AG08396 (cell line): ENCODE data around the gene HES3.

Source experiments
- DNase-seq: peaks from one replicate; pipeline ENCODE4 v3.0.0; 2012; ENCODE audit warnings: low spot score, mixed read lengths

Gene HES3

GRCh38 chr1:6279613-6280383 is 35.8 kb downstream of the HES3 start:
- DNase-seq: no peak

DNA sequence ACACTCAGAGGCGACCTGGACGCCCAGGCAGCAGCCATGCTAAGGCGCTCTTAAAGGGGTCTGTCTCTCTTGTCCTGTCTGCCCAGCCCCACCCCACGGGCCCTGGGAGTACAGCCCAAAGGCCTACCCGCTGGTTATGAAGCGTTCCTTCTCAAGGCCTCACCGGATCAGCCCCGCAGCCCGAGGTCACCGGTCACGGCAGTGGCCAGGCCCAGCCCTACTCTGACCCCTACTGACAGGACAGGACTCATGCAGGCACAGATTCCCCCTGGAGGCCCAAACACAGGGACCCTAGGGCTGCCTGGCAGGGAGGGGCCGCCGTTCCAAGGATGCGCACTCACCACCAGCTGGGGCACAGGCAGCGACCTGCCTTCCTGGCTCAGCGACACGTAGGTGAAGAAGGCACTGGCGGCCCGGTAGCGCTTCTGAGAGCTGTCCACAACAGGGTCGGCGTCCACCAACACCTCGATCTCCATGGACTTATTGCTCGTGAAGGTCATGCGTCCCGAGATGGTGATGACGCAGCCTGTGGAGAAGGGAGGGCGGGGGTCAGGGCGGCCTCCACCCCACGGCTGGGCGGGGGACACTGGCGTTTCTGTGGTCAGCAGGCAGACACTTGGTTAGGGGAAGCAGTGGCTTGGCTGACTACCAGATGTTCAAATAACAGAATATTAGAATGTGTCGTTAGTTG is 36.9 kb downstream of the HES3 start:
- DNase-seq: peak; percentile 61

GRCh38 chr1:6281511-6282402 is 37.8 kb downstream of the HES3 start:
- DNase-seq: no peak

DNA sequence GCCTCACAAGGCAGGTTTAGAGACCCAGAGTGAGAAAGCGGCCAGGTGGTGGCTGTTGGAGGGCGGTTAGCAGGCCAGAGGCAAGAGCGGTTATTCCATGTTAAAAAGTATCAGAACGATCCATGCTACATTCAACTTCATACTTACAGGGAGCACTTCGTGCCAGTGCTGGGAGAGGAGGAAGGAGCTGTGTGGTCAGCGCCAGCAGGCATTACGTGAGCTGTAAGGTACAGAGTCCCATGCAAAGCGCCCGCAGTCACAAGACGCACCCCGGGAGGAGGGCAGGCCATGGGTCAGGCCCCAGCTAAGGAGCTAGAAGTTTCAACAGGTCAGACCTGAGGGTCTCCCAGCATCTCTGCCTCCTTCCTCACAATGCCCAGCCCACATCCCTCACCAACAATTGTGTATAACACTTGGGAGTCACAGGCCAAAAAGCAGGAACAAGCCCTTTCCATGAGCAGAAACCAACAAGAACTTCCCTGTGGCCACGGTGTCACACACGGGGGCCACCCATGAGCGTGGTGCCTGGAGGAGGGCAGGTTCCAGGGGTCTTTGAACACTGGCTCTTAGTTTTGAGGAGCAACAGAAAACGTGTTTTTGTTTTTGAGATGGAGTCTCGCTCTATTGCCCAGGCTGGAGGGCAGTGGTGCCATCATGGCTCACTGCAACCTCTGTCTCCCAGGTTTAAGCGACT is 38.7 kb downstream of the HES3 start:
- no peak for DNase-seq

- DNase-seq: no peak
These were observed 41.4 kb downstream of the HES3 start for GRCh38 chr1:6285336-6285735.

DNA sequence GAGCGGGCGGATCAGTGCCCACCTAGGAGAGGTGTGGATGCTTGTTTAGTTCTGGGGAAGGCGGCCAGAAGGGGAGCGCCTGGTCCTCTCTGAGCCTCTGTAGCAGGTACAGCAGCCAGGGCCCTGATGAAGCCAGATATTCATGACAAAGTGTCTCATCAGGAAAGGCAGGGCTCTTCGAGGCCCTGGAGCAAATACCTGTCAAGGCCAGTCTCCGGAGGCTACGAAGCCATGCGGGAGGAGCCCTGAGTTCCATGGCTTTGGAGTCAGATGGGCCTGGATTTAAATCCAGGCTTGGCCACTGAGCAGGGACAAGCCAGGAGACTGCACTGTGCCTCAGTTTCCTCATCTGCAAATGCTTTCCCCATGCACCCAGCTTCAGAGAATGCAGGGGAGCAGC is 42.3 kb downstream of the HES3 start:
- DNase-seq: no peak

- no peak for DNase-seq
These were observed 43.0 kb downstream of the HES3 start for GRCh38 chr1:6287029-6287428.

GRCh38 chr1:6287431-6287886 is 43.5 kb downstream of the HES3 start:
- no peak for DNase-seq

GRCh38 chr1:6288026-6288425 is 44.0 kb downstream of the HES3 start:
- DNase-seq: no peak

GRCh38 chr1:6288665-6289064 is 44.7 kb downstream of the HES3 start:
- no peak for DNase-seq

GRCh38 chr1:6292102-6292501 is 48.1 kb downstream of the HES3 start:
- DNase-seq: no peak

- DNase-seq: no peak
These were observed 50.3 kb downstream of the HES3 start for GRCh38 chr1:6294080-6294889.

DNA sequence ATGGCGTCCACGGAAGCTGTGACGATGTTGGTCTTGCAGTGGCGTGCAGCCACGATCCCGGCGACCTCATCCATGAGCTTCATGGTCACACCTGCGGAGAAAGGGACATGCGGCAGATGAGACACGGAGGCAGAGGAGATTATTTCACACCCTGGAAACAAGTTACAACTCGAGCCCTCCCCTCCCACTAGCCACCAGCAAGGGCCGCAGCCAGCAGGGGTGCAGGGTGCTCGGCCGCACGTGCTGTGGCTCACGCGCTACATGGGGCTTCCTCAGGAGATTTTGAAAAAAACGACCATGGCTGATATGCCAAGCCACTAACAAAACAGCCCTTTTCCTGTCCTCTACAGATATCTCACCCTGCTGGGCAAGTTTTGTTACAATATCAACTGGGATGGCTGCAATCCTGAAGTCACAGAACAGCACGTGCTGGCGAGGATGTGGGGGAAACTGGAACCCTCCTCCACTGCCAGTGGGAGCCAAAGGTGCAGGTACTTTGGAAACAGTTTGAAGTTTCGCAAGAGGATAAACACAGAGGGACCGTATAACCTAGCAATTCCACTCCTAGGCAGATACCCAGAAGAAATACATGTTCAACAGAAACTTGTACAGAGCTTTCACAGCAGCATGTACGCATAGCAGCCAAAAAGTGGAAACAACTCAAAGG is 51.0 kb downstream of the HES3 start:
- DNase-seq: no peak
